DOHH2 (cell line): ENCODE results near the gene GMDS.

ENCODE experiments used
- H3F3A ChIP-seq: fragments of 200-600 bp; sonication (generic), shearing (Covaris generic); 2 replicates; pipeline ENCODE4 v1.6.0; 2016; ENCODE audit warnings: antibody characterized with exemption, mild to moderate bottlenecking; ENCODE audit not compliant: control insufficient read depth, insufficient read depth
- H3K27ac ChIP-seq: fragments of 200-600 bp; sonication (generic); 2 replicates; pipeline ENCODE4 v1.5.1; 2014; ENCODE audit warnings: low read depth, mild to moderate bottlenecking, low read length, moderate library complexity
- H3K27me3 ChIP-seq: fragments of 200-600 bp; sonication (generic); 2 replicates; pipeline ENCODE4 v1.6.1; 2014; ENCODE audit warnings: mild to moderate bottlenecking, low read length, mixed read lengths; ENCODE audit not compliant: control insufficient read depth
- H3K36me3 ChIP-seq: fragments of 200-600 bp; sonication (generic); 2 replicates; pipeline ENCODE4 v1.6.1; 2014; ENCODE audit warnings: mild to moderate bottlenecking, low read length, moderate library complexity, mixed read lengths; ENCODE audit not compliant: control insufficient read depth
- H3K4me1 ChIP-seq: fragments of 200-600 bp; sonication (generic); 2 replicates; pipeline ENCODE4 v1.6.1; 2014; ENCODE audit warnings: mild to moderate bottlenecking, low read length, mixed read lengths; ENCODE audit not compliant: control insufficient read depth
- H3K4me2 ChIP-seq: fragments of 200-600 bp; sonication (generic); 2 replicates; pipeline ENCODE4 v1.6.0; 2014; ENCODE audit warnings: mild to moderate bottlenecking, low read length, moderate library complexity
- H3K4me3 ChIP-seq: fragments of 200-600 bp; sonication (generic); 2 replicates; pipeline ENCODE4 v1.5.1; 2014; ENCODE audit warnings: mild to moderate bottlenecking, low read length, mixed read lengths
- H3K79me2 ChIP-seq: fragments of 200-600 bp; sonication (generic); 2 replicates; pipeline ENCODE4 v1.6.1; 2014; ENCODE audit warnings: mild to moderate bottlenecking, low read length, mixed read lengths; ENCODE audit not compliant: control insufficient read depth
- H3K9me2 ChIP-seq: fragments of 200-600 bp; sonication (generic); replicated peaks from 2 replicates; pipeline ENCODE4 v1.6.1; 2014; ENCODE audit warnings: mild to moderate bottlenecking, low read length, mixed read lengths; ENCODE audit not compliant: control insufficient read depth
- H3K9me3 ChIP-seq: fragments of 200-600 bp; sonication (generic); 2 replicates; pipeline ENCODE4 v1.6.1; 2014; ENCODE audit warnings: antibody characterized with exemption, low read length, mixed read lengths; ENCODE audit not compliant: control insufficient read depth, insufficient read depth
- H4K20me1 ChIP-seq: fragments of 200-600 bp; sonication (generic); 2 replicates; pipeline ENCODE4 v1.6.0; 2014; ENCODE audit warnings: low read depth, mild to moderate bottlenecking, antibody characterized with exemption, low read length, moderate library complexity; ENCODE audit not compliant: control insufficient read depth, insufficient read depth
- EZH2phosphoT487 ChIP-seq: fragments of 200-600 bp; sonication (generic); IDR thresholded peaks from 2 replicates; pipeline ENCODE4 v1.6.1; 2017; ENCODE audit warnings: borderline replicate concordance, mild to moderate bottlenecking, antibody characterized with exemption, low read length, moderate library complexity, mixed read lengths
- TF ChIP-seq, protein P1 (sequence below): fragments of 200-600 bp; sonication (generic); IDR thresholded peaks from one replicate; pipeline ENCODE4 v1.5.1; 2014; ENCODE audit warnings: antibody characterized with exemption, mild to moderate bottlenecking, low read depth, low read length; ENCODE audit not compliant: poor library complexity, severe bottlenecking

The GMDS gene

DNA sequence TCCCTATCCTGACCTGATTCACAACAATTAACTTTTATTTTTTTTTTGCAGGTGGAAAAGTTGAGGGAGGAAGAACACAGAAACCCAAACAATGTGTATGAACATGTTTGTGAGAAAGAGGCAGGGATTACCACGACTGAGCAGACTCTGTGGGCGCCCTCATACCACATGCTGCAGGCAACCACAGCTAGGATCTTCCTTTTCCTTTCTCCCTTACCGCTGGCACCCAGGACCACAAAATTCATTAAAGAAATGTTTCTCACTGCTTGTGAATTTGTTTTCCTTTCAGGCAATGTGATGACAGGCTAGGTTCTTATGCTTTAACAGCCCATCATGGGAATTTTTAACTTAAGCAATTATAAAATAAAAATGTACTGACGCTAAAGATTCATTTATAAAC, 287.1 kb downstream of the GMDS start:
- no peaks in the 10 kb centered on the region for H3K27me3 ChIP-seq
- H3F3A ChIP-seq: no peaks in the 10 kb centered on the region
- H3K9me2 ChIP-seq: no peaks in the 10 kb centered on the region
- H3K4me3 ChIP-seq: no peak overlapping the region
- no peak for TF ChIP-seq EZH2phosphoT487
- TF ChIP-seq, protein P1, sequence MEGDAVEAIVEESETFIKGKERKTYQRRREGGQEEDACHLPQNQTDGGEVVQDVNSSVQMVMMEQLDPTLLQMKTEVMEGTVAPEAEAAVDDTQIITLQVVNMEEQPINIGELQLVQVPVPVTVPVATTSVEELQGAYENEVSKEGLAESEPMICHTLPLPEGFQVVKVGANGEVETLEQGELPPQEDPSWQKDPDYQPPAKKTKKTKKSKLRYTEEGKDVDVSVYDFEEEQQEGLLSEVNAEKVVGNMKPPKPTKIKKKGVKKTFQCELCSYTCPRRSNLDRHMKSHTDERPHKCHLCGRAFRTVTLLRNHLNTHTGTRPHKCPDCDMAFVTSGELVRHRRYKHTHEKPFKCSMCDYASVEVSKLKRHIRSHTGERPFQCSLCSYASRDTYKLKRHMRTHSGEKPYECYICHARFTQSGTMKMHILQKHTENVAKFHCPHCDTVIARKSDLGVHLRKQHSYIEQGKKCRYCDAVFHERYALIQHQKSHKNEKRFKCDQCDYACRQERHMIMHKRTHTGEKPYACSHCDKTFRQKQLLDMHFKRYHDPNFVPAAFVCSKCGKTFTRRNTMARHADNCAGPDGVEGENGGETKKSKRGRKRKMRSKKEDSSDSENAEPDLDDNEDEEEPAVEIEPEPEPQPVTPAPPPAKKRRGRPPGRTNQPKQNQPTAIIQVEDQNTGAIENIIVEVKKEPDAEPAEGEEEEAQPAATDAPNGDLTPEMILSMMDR: no peak
- H3K9me3 ChIP-seq: no peaks in the 10 kb centered on the region
- no peaks in the 10 kb centered on the region for H3K36me3 ChIP-seq
- no peak overlapping the region for H3K27ac ChIP-seq
- no peak overlapping the region for H3K4me2 ChIP-seq
- H4K20me1 ChIP-seq: no peaks in the 10 kb centered on the region
- H3K4me1 ChIP-seq: no peaks in the 10 kb centered on the region
- H3K79me2 ChIP-seq: no peaks in the 10 kb centered on the region

DNA sequence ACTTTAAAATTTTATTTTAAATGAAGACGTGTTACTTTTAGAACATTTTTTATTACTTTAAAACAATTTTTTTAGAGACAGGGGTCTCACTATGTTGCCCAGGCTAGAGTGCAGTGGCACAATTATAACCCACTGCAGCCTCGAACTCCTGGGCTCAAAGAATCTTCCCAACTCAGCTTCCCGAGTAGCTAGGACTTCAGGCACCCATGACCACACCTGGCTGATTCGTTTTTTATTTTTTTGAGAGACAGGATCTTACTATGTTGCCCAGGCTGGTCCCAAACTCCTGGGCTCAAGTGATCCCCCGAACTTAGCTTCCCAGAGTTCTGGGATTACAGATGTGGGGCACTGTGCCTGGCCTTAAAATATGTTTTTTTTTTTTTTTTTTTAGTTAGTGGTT, 287.7 kb downstream of the GMDS start:
- H3K9me3 ChIP-seq: no peaks in the 10 kb centered on the region
- no peaks in the 10 kb centered on the region for H3K27me3 ChIP-seq
- no peaks in the 10 kb centered on the region for H3K4me1 ChIP-seq
- no peaks in the 10 kb centered on the region for H3K79me2 ChIP-seq
- H3K4me3 ChIP-seq: no peak overlapping the region
- TF ChIP-seq EZH2phosphoT487: no peak
- TF ChIP-seq, protein P1: no peak
- H4K20me1 ChIP-seq: no peaks in the 10 kb centered on the region
- H3K4me2 ChIP-seq: no peak overlapping the region
- no peak overlapping the region for H3K27ac ChIP-seq
- H3K36me3 ChIP-seq: no peaks in the 10 kb centered on the region
- H3F3A ChIP-seq: no peaks in the 10 kb centered on the region
- H3K9me2 ChIP-seq: no peaks in the 10 kb centered on the region

DNA sequence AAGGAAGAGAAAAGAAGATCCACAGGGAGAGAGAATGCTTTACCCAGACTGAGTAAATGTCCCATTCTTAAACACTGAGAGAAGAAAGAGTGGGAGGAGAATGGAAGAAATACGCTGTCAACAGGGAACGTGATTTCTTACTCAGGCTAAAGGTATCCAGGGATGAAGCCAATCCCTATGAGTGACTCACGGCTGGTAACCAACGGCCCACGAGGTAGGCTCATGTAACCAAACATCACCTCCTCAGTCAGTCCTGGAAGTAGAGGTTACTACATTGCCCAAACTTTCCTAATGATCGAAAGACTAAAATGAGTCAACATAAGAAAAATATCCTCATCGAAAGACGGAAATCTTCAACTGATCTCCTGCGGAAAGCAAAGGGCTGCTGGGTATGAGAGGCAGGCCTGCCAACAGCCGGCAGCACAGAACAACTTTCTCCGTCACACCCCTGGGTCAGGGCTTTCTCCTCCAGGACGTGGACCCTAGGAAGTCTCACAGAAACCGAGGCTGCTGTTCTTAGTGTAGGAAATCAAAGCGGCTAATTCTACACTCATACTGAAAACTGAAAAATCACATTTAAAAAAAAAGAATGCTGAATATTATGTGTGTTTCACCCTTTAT, 292.6 kb downstream of the GMDS start:
- Histone ChIP-seq H3K9me2 (no peaks in the 10 kb centered on the region), H3K9me3 (no peaks in the 10 kb centered on the region), H4K20me1 (no peaks in the 10 kb centered on the region), H3K4me2 (no peak overlapping the region), H3K36me3 (no peaks in the 10 kb centered on the region), H3K4me1 (no peaks in the 10 kb centered on the region), H3F3A (no peaks in the 10 kb centered on the region), H3K4me3 (no peak overlapping the region), H3K27me3 (no peaks in the 10 kb centered on the region), H3K79me2 (no peaks in the 10 kb centered on the region), H3K27ac (no peak overlapping the region)
- TF ChIP-seq, protein P1: no peak
- no peak for TF ChIP-seq EZH2phosphoT487
